Neural progenitor cell (in vitro differentiated cells): ENCODE measurements around the gene SCN1B.

Source experiments
- CTCF ChIP-seq: fragments of 200-600 bp; sonication (generic); IDR thresholded peaks from 2 replicates; pipeline ENCODE4 v1.5.1; 2017; ENCODE audit warnings: antibody characterized with exemption, mild to moderate bottlenecking
- EZH2 ChIP-seq: fragments of 200-600 bp; sonication (generic); IDR thresholded peaks from 2 replicates; pipeline ENCODE4 v1.6.1; 2017; ENCODE audit warnings: antibody characterized with exemption, mild to moderate bottlenecking, moderate library complexity

- TF ChIP-seq CTCF (no peak), EZH2 (no peak)
Measured at GRCh38 chr19:35069696-35070095, 39.4 kb downstream of the SCN1B start.
